Measurements from ENCODE around the gene NKX2-8. TPM values are rescaled to one million over a fixed set of nuclear protein-coding genes. Genes with fewer than 3 reads are reported as not detected.

Gene NKX2-8
- not detected in 2 replicates for total RNA-seq

DNA sequence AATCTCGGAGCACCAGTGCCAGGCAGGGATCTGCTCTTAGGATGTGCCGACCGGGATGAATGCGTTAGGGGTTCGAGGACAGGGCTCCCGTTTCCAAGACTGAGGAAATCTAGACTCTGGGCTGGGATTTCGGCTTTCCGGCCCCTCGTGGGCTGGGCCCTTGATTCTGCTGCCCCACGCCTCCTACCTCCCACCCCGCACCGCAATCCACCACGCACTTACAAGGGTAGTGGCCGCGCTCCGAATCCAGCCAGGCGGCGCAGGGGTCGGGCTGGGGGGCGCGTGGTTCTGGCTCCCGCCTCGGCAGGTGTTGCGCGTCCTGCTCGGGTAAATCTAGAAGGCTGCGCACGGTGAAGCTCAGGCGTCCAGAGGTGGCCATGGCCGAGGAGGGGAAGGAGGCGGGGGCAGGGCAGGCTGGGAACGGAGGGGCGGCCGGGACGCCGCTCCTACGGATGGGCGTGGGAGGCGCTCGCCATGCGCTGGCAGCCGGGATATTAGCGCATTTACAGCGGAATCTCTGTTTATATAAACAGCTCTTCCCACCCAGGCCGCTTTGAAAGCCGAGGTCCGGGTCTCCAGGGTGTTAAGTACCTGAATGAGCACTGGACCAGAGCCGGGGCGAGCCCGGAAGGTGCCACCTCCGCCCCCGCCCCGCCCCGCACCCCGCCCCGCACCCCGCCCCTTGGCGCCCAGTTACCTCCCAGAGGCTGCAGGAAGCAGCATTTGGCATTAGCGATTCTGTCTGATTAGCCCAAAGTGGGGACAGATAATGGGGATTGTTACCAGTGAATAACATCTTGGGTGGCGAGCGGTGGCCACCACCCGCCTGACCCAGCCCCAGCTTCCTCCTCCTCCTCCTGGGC is at the start of gene NKX2-8:
Gene NKX2-8 (minus strand): TSS at position 604 of the 863 bp plus-strand sequence. CDS start 225 bp downstream, at position 379.

Other genes starting within 250 kb of the NKX2-8 start
- not detected in 2 replicates for gene NKX2-1, start 62.4 kb downstream of the NKX2-8 start, total RNA-seq
- 0.35 TPM in 1 of 2 replicates, not detected in the other for gene PAX9, start 79.2 kb upstream of the NKX2-8 start, total RNA-seq